ENCODE data around the gene ZBTB7C.

ZBTB7C gene

GRCh38 chr18:48138660-48139430 lies 270.3 kb downstream of the ZBTB7C start:
- ATAC-seq: no peak
- no peak for DNase-seq

- no peak for DNase-seq
- ATAC-seq: no peak
These were observed 271.0 kb downstream of the ZBTB7C start for GRCh38 chr18:48138210-48138609.

GRCh38 chr18:48137374-48138081 lies 271.7 kb downstream of the ZBTB7C start:
- no peak for ATAC-seq
- no peak for DNase-seq

GRCh38 chr18:48136827-48137373 lies 272.3 kb downstream of the ZBTB7C start:
- no peak for DNase-seq
- no peak for ATAC-seq

- ATAC-seq: no peak
- DNase-seq: no peak
These were observed 272.9 kb downstream of the ZBTB7C start for GRCh38 chr18:48136051-48136826.

- ATAC-seq (no peak), DNase-seq (no peak)
These were observed 273.7 kb downstream of the ZBTB7C start for GRCh38 chr18:48135436-48135966.

- DNase-seq (no peak), ATAC-seq (no peak)
These were observed 274.6 kb downstream of the ZBTB7C start for GRCh38 chr18:48134609-48135008.

- ATAC-seq: no peak
- no peak for DNase-seq
These were observed 275.4 kb downstream of the ZBTB7C start for GRCh38 chr18:48133671-48134251.

GRCh38 chr18:48132797-48133655 lies 276.2 kb downstream of the ZBTB7C start:
- peak; percentile 16 for ATAC-seq
- no peak for DNase-seq

GRCh38 chr18:48131042-48131441 lies 278.1 kb downstream of the ZBTB7C start:
- DNase-seq: no peak
- no peak for ATAC-seq

- ATAC-seq (no peak), DNase-seq (no peak)
These were observed 279.5 kb downstream of the ZBTB7C start for GRCh38 chr18:48129621-48130082.

GRCh38 chr18:48127606-48128005 lies 281.6 kb downstream of the ZBTB7C start:
- DNase-seq (no peak), ATAC-seq (no peak)

- DNase-seq (no peak), ATAC-seq (no peak)
These were observed 282.9 kb downstream of the ZBTB7C start for GRCh38 chr18:48126240-48126639.

GRCh38 chr18:48125724-48126123 lies 283.5 kb downstream of the ZBTB7C start:
- no peak for ATAC-seq
- no peak for DNase-seq

GRCh38 chr18:48124857-48125626 lies 284.1 kb downstream of the ZBTB7C start:
- peak; percentile 90 for ATAC-seq
- peak; percentile 43 for DNase-seq

GRCh38 chr18:48123941-48124340 lies 285.2 kb downstream of the ZBTB7C start:
- DNase-seq: no peak
- no peak for ATAC-seq

GRCh38 chr18:48123324-48123723 lies 285.9 kb downstream of the ZBTB7C start:
- ATAC-seq: no peak
- DNase-seq: no peak

- DNase-seq (no peak), ATAC-seq (no peak)
These were observed 286.4 kb downstream of the ZBTB7C start for GRCh38 chr18:48122816-48123215.

GRCh38 chr18:48122376-48122775 lies 286.8 kb downstream of the ZBTB7C start:
- DNase-seq (no peak), ATAC-seq (no peak)

- no peak for ATAC-seq
- DNase-seq: no peak
These were observed 287.4 kb downstream of the ZBTB7C start for GRCh38 chr18:48121752-48122151.

Data from stimulated activated naive CD8-positive, alpha-beta T cell treated with anti-CD3 and anti-CD28 coated beads, Interleukin-15, Interleukin-2, amounts not matched to agents 100 U/mL and 50 U/mL, for 24 hours (primary cell).